Measurements from ENCODE around the gene HTR2C. TPM values are rescaled to one million over a fixed set of nuclear protein-coding genes. Genes with fewer than 3 reads are reported as not detected.
A peak's percentile ranks its signal among the peaks of the same experiment; 100 is the strongest.

Gene HTR2C
- total and polyA plus RNA-seq, 2 experiments from 2014 or later = 2.0 to 2.4 TPM

- H3K27me3 Mint-ChIP-seq (ENCODE audit: insufficient read depth, low read depth, poor library complexity) = peaks cover 43% of the 10 kb centered on the region
- H3K9me3 Mint-ChIP-seq = no peaks in the 10 kb centered on the region; the same call in 2 of the 3 replicates
- Histone ChIP-seq H3F3A (replicated peaks; ENCODE audit: low read depth) (0 out of 2 replicates have a peak, but pooled peaks cover 4% of the 10 kb centered on the region), H3K27me3 (ENCODE audit: insufficient read depth) (peaks cover 44% of the 10 kb centered on the region), H3K27ac (ENCODE audit: low read depth) (no peak overlapping the region), H3K4me3 (no peak overlapping the region), H4K20me1 (replicated peaks; ENCODE audit: insufficient read depth) (no peaks in the 10 kb centered on the region), H2AFZ (no peak overlapping the region), H3K9me2 (ENCODE audit: insufficient read depth) (no peaks in the 10 kb centered on the region), H3K4me1 (ENCODE audit: insufficient read depth) (peaks cover 19% of the 10 kb centered on the region), H3K36me3 (ENCODE audit: insufficient read depth) (no peaks in the 10 kb centered on the region), H3K4me2 (peak overlapping the region; percentile 11; the same call in 1 of the 2 replicates), H3K79me2 (replicated peaks; ENCODE audit: insufficient read depth) (no peaks in the 10 kb centered on the region)
- no peak overlapping the region for H3K27ac Mint-ChIP-seq
- DNase-seq (ENCODE audit: low spot score) (peak; percentile 49), ATAC-seq (no peak)
- H3K36me3 Mint-ChIP-seq (ENCODE audit: low read depth) = no peaks in the 10 kb centered on the region
- peaks cover 29% of the 10 kb centered on the region; the same call in 2 of the 3 replicates for H3K4me1 Mint-ChIP-seq
- TF ChIP-seq EZH2 (IDR thresholded peaks at IDR 0.05; ENCODE audit: low read depth, unreplicated experiment) (no peak), CTCF (conservative IDR thresholded peaks at IDR 0.05; ENCODE audit: low read depth in 2 of 2) (peak; percentile 60 to 68)
- H3K4me3 Mint-ChIP-seq = peak overlapping the region; percentile 20; the same call in 1 of the 3 replicates
These were observed 3.5 kb upstream of the HTR2C start for GRCh38 chrX:114580336-114580735.

- Histone ChIP-seq H3K79me2 (replicated peaks; ENCODE audit: insufficient read depth) (no peaks in the 10 kb centered on the region), H3K36me3 (ENCODE audit: insufficient read depth) (no peaks in the 10 kb centered on the region), H3K27me3 (ENCODE audit: insufficient read depth) (peaks cover 58% of the 10 kb centered on the region), H3K4me1 (ENCODE audit: insufficient read depth) (peaks cover 28% of the 10 kb centered on the region), H3K27ac (ENCODE audit: low read depth) (no peak overlapping the region), H3K4me3 (peak overlapping the region; percentile 60), H2AFZ (no peak overlapping the region; the same call in 1 of the 2 replicates), H3F3A (replicated peaks; ENCODE audit: low read depth) (0 out of 2 replicates have a peak, but pooled peaks cover 4% of the 10 kb centered on the region), H4K20me1 (replicated peaks; ENCODE audit: insufficient read depth) (no peaks in the 10 kb centered on the region), H3K9me2 (ENCODE audit: insufficient read depth) (no peaks in the 10 kb centered on the region), H3K4me2 (peak overlapping the region; percentile 80)
- Mint-ChIP-seq H3K36me3 (ENCODE audit: low read depth) (no peaks in the 10 kb centered on the region), H3K4me3 (peak overlapping the region; percentile 79), H3K9me3 (no peaks in the 10 kb centered on the region; the same call in 2 of the 3 replicates), H3K27ac (no peak overlapping the region), H3K27me3 (ENCODE audit: insufficient read depth, low read depth, poor library complexity) (peaks cover 51% of the 10 kb centered on the region), H3K4me1 (peaks cover 31% of the 10 kb centered on the region; the same call in 2 of the 3 replicates)
- TF ChIP-seq EZH2 (IDR thresholded peaks at IDR 0.05; ENCODE audit: low read depth, unreplicated experiment) (peak; percentile 54), NANOG (IDR thresholded peaks at IDR 0.05; ENCODE audit: borderline replicate concordance) (no peak), CTCF (conservative IDR thresholded peaks at IDR 0.05; ENCODE audit: low read depth in 2 of 2) (peak in 1 of 2 experiments; percentile 39; a peak in 2 of 4 replicates)
- DNase-seq (ENCODE audit: low spot score) (peak; percentile 57), ATAC-seq (peak; percentile 24)
These were observed 2.2 kb upstream of the HTR2C start for GRCh38 chrX:114581528-114582263.
